ENCODE data around the gene PAXIP1.
A peak's percentile ranks its signal among the peaks of the same experiment; 100 is the strongest.
"Not testable (repeated sequence)": the region's sequence is repeated elsewhere in the genome, so short reads cannot be mapped to it uniquely, and the experiment has no call there.

Gene PAXIP1

GRCh38 chr7:154943906-154944305 lies 59.0 kb downstream of the PAXIP1 start:
- no peak overlapping the region for H3K4me3 ChIP-seq (ENCODE audit: low read depth, low read length)
- TF ChIP-seq CTCF (IDR thresholded peaks at IDR 0.05; ENCODE audit: low read depth, low read length) = no peak
- DNase-seq (ENCODE audit: low read depth, low spot score) = no peak
- in situ Hi-C loops (cut with HindIII; ENCODE audit: low sequenced_read_pairs) = no loop called here

GRCh38 chr7:154942691-154943090 lies 60.2 kb downstream of the PAXIP1 start:
- DNase-seq (ENCODE audit: low read depth, low spot score) = no peak
- TF ChIP-seq CTCF (IDR thresholded peaks at IDR 0.05; ENCODE audit: low read depth, low read length) = no peak
- H3K4me3 ChIP-seq (ENCODE audit: low read depth, low read length) = no peak overlapping the region
- in situ Hi-C loops (cut with HindIII; ENCODE audit: low sequenced_read_pairs) = no loop called here

- DNase-seq (ENCODE audit: low read depth, low spot score) = no peak
- H3K4me3 ChIP-seq (ENCODE audit: low read depth, low read length) = no peak overlapping the region
- in situ Hi-C loops (cut with HindIII; ENCODE audit: low sequenced_read_pairs) = no loop called here
- TF ChIP-seq CTCF (IDR thresholded peaks at IDR 0.05; ENCODE audit: low read depth, low read length) = no peak
These were observed 65.1 kb downstream of the PAXIP1 start for GRCh38 chr7:154937837-154938236.

- in situ Hi-C loops (cut with HindIII; ENCODE audit: low sequenced_read_pairs); DNase-seq (ENCODE audit: low read depth, low spot score): not testable (repeated sequence)
These were observed 68.5 kb downstream of the PAXIP1 start for GRCh38 chr7:154934353-154934952.

GRCh38 chr7:154931906-154932305 lies 71.0 kb downstream of the PAXIP1 start:
- in situ Hi-C loops (cut with HindIII; ENCODE audit: low sequenced_read_pairs) = no loop called here
- DNase-seq (ENCODE audit: low read depth, low spot score) = peak; percentile 50
- no peak for TF ChIP-seq CTCF (IDR thresholded peaks at IDR 0.05; ENCODE audit: low read depth, low read length)

More at GRCh38 chr7:154934353-154934952, 68.5 kb downstream of the PAXIP1 start:
- H3K4me3 ChIP-seq (ENCODE audit: low read depth, low read length) = not testable (repeated sequence)

GRCh38 chr7:154929006-154929726 lies 73.8 kb downstream of the PAXIP1 start:
- DNase-seq (ENCODE audit: low read depth, low spot score) = no peak
- H3K4me3 ChIP-seq (ENCODE audit: low read depth, low read length) = peak overlapping the region; percentile 49
- in situ Hi-C loops (cut with HindIII; ENCODE audit: low sequenced_read_pairs) = no loop called here
- no peak for TF ChIP-seq CTCF (IDR thresholded peaks at IDR 0.05; ENCODE audit: low read depth, low read length)

More at GRCh38 chr7:154931906-154932305, 71.0 kb downstream of the PAXIP1 start:
- H3K4me3 ChIP-seq (ENCODE audit: low read depth, low read length) = no peak overlapping the region

Measured in astrocyte of the spinal cord (primary cell).